ENCODE data around the gene ASF1A.

DNA sequence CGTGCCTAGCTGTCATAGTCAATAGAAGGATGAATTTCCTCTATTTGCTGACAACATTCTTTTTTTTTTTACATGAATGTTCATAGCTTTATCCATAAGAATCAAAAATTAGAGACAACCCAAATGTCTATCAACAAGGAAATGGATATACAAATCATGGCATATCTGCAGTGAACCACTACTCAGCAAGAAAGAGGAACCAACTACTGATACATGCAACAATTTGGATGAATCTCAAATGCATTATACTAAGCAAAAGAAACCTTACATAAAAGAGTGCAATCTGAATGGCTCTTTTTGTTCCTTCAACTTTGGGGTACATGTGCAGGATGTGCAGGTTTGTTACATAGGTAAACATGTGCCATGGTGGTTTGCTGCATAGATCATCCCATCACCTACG lies 58.7 kb downstream of the ASF1A start:
- TF ChIP-seq POLR2AphosphoS5 (IDR thresholded peaks at IDR 0.05; ENCODE audit: low read depth) (no peak), EZH2 (IDR thresholded peaks at IDR 0.05; ENCODE audit: low read depth, unreplicated experiment) (no peak)
- TF ChIP-seq, protein P1, sequence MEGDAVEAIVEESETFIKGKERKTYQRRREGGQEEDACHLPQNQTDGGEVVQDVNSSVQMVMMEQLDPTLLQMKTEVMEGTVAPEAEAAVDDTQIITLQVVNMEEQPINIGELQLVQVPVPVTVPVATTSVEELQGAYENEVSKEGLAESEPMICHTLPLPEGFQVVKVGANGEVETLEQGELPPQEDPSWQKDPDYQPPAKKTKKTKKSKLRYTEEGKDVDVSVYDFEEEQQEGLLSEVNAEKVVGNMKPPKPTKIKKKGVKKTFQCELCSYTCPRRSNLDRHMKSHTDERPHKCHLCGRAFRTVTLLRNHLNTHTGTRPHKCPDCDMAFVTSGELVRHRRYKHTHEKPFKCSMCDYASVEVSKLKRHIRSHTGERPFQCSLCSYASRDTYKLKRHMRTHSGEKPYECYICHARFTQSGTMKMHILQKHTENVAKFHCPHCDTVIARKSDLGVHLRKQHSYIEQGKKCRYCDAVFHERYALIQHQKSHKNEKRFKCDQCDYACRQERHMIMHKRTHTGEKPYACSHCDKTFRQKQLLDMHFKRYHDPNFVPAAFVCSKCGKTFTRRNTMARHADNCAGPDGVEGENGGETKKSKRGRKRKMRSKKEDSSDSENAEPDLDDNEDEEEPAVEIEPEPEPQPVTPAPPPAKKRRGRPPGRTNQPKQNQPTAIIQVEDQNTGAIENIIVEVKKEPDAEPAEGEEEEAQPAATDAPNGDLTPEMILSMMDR (conservative IDR thresholded peaks at IDR 0.05; ENCODE audit: low read depth in 2 of 2): no peak
